Activated B cell treated with CpG ODN at 0.5 μM for 24 hours (primary cell): ENCODE data around the gene CTAG1A. TPM values are rescaled to one million over a fixed set of nuclear protein-coding genes. Genes with fewer than 3 reads are reported as not detected.
"Not testable (repeated sequence)": the region's sequence is repeated elsewhere in the genome, so short reads cannot be mapped to it uniquely, and the experiment has no call there.

ENCODE experiments used
- ATAC-seq: fragments of 200-7000 bp; cut with Tn5 transposase; one replicate; pipeline ENCODE4 v1.10.0; 2021; ENCODE audit warnings: low read depth, mild to moderate bottlenecking, moderate library complexity
- CTCF ChIA-PET: fragments of 350-600 bp; sonication (Branson Sonifier 250); formaldehyde crosslinking; loops from one replicate; lab custom pipeline; 2021; ENCODE audit warnings: antibody characterized with exemption; lab: Charles Lee
- POLR2A ChIA-PET: fragments of 350-600 bp; sonication (Branson Sonifier 250); formaldehyde crosslinking; loops from one replicate; lab custom pipeline; 2021; ENCODE audit warnings: antibody characterized with exemption; lab: Charles Lee
- DNase-seq: peaks from one replicate; pipeline ENCODE4 v3.0.0; 2022
- H3K27ac Mint-ChIP-seq: one replicate; pipeline ENCODE4 v1.8.0; 2020; ENCODE audit warnings: mixed read lengths
- H3K27me3 Mint-ChIP-seq: one replicate; pipeline ENCODE4 v1.8.0; 2021; ENCODE audit warnings: mixed read lengths
- H3K36me3 Mint-ChIP-seq: one replicate; pipeline ENCODE4 v1.8.0; 2021; ENCODE audit warnings: low read depth, mixed read lengths
- H3K4me1 Mint-ChIP-seq: one replicate; pipeline ENCODE4 v1.8.0; 2021; ENCODE audit warnings: mixed read lengths
- H3K4me3 Mint-ChIP-seq: one replicate; pipeline ENCODE4 v1.8.0; 2020; ENCODE audit warnings: mild to moderate bottlenecking, mixed read lengths
- H3K9me3 Mint-ChIP-seq: one replicate; pipeline ENCODE4 v1.8.0; 2020; ENCODE audit warnings: mixed read lengths
- CTCF ChIP-seq: fragments of 200-600 bp; IDR thresholded peaks from one replicate; pipeline ENCODE4 v1.8.0; 2022; ENCODE audit warnings: antibody characterized with exemption, mild to moderate bottlenecking
- intact Hi-C: fragments of 100-400 bp; cut with micrococcal nuclease; formaldehyde crosslinking; loops from one replicate; pipeline ENCODE4 v1.15.1; 2024
- total RNA-seq: library from RNA; stranded (reverse); gene quantifications from 2 replicates; pipeline ENCODE4 v1.2.3, GENCODE V29; 2022

CTAG1A gene
- total RNA-seq, 1 donor from 2014 or later: not detected

GRCh38 chrX:154605566-154605965 lies 20.6 kb downstream of the CTAG1A start:
- Mint-ChIP-seq H3K36me3 (no peaks in the 10 kb centered on the region), H3K4me3 (no peak overlapping the region), H3K27me3 (no peaks in the 10 kb centered on the region), H3K9me3 (no peaks in the 10 kb centered on the region), H3K4me1 (no peaks in the 10 kb centered on the region), H3K27ac (no peak overlapping the region)
- intact Hi-C loops: no loop called here
- ChIA-PET CTCF (no interaction called here), POLR2A (no interaction called here)
- no peak for ATAC-seq
- no peak for DNase-seq
- TF ChIP-seq CTCF: no peak

GRCh38 chrX:154607370-154607769 lies 22.4 kb downstream of the CTAG1A start:
- ATAC-seq: no peak
- no peak for TF ChIP-seq CTCF
- no peak overlapping the region for H3K4me3 Mint-ChIP-seq

GRCh38 chrX:154607976-154608375 lies 23.0 kb downstream of the CTAG1A start:
- ATAC-seq, H3K27ac Mint-ChIP-seq, CTCF ChIA-PET, H3K4me3 Mint-ChIP-seq, H3K36me3 Mint-ChIP-seq, intact Hi-C loops, H3K4me1 Mint-ChIP-seq, H3K9me3 Mint-ChIP-seq, H3K27me3 Mint-ChIP-seq, DNase-seq, POLR2A ChIA-PET: not testable (repeated sequence)

More at GRCh38 chrX:154607370-154607769, 22.4 kb downstream of the CTAG1A start:
- intact Hi-C loops: no loop called here
- Mint-ChIP-seq H3K27me3 (no peaks in the 10 kb centered on the region), H3K9me3 (no peaks in the 10 kb centered on the region), H3K27ac (no peak overlapping the region), H3K4me1 (no peaks in the 10 kb centered on the region), H3K36me3 (no peaks in the 10 kb centered on the region)
- CTCF ChIA-PET: no interaction called here
- no peak for DNase-seq
- POLR2A ChIA-PET: no interaction called here

GRCh38 chrX:154608823-154609222 lies 23.9 kb downstream of the CTAG1A start:
- POLR2A ChIA-PET, CTCF ChIA-PET: not testable (repeated sequence)

GRCh38 chrX:154611146-154611545 lies 26.2 kb downstream of the CTAG1A start:
- H3K4me3 Mint-ChIP-seq, CTCF ChIA-PET, H3K4me1 Mint-ChIP-seq, POLR2A ChIA-PET, H3K9me3 Mint-ChIP-seq, H3K36me3 Mint-ChIP-seq, intact Hi-C loops, ATAC-seq, H3K27me3 Mint-ChIP-seq, H3K27ac Mint-ChIP-seq, DNase-seq: not testable (repeated sequence)

More at GRCh38 chrX:154608823-154609222, 23.9 kb downstream of the CTAG1A start:
- H3K27ac Mint-ChIP-seq, ATAC-seq, H3K4me1 Mint-ChIP-seq, intact Hi-C loops, H3K4me3 Mint-ChIP-seq, H3K9me3 Mint-ChIP-seq, H3K36me3 Mint-ChIP-seq, DNase-seq, H3K27me3 Mint-ChIP-seq: not testable (repeated sequence)

GRCh38 chrX:154613586-154613985 lies 28.7 kb downstream of the CTAG1A start:
- H3K4me3 Mint-ChIP-seq, intact Hi-C loops, POLR2A ChIA-PET, CTCF ChIA-PET, DNase-seq, H3K27me3 Mint-ChIP-seq, ATAC-seq, H3K27ac Mint-ChIP-seq, H3K36me3 Mint-ChIP-seq, H3K9me3 Mint-ChIP-seq, H3K4me1 Mint-ChIP-seq: not testable (repeated sequence)

- not testable (repeated sequence) for H3K4me1 Mint-ChIP-seq
Observed at GRCh38 chrX:154619182-154619581, 34.2 kb downstream of the CTAG1A start, which contains the start of gene CTAG1B. CTAG1B (minus strand) TSS chrX:154619282; CDS start chrX:154619218, 64 bp downstream.

GRCh38 chrX:154620767-154621414 lies 36.0 kb downstream of the CTAG1A start:
- H3K36me3 Mint-ChIP-seq, POLR2A ChIA-PET, H3K9me3 Mint-ChIP-seq, H3K4me1 Mint-ChIP-seq, CTCF ChIA-PET, DNase-seq, H3K4me3 Mint-ChIP-seq, H3K27me3 Mint-ChIP-seq, H3K27ac Mint-ChIP-seq, intact Hi-C loops: not testable (repeated sequence)
- ATAC-seq: peak; percentile 37

More at GRCh38 chrX:154619182-154619581, 34.2 kb downstream of the CTAG1A start, which contains the start of gene CTAG1B:
- CTCF ChIA-PET, intact Hi-C loops, H3K4me3 Mint-ChIP-seq, POLR2A ChIA-PET, DNase-seq, H3K9me3 Mint-ChIP-seq, H3K27ac Mint-ChIP-seq, H3K36me3 Mint-ChIP-seq, ATAC-seq, H3K27me3 Mint-ChIP-seq: not testable (repeated sequence)

- CTCF ChIA-PET, POLR2A ChIA-PET, H3K4me1 Mint-ChIP-seq, H3K4me3 Mint-ChIP-seq, H3K27me3 Mint-ChIP-seq, intact Hi-C loops, H3K36me3 Mint-ChIP-seq, H3K9me3 Mint-ChIP-seq, DNase-seq, H3K27ac Mint-ChIP-seq: not testable (repeated sequence)
- peak; percentile 52 for ATAC-seq
Observed at GRCh38 chrX:154628960-154629359, 44.0 kb downstream of the CTAG1A start.

GRCh38 chrX:154630949-154631348 lies 46.0 kb downstream of the CTAG1A start:
- POLR2A ChIA-PET, H3K27me3 Mint-ChIP-seq, intact Hi-C loops, H3K9me3 Mint-ChIP-seq, CTCF ChIA-PET, H3K4me3 Mint-ChIP-seq, H3K36me3 Mint-ChIP-seq, ATAC-seq, H3K4me1 Mint-ChIP-seq, DNase-seq, H3K27ac Mint-ChIP-seq: not testable (repeated sequence)
